ENCODE results near the gene SYPL2.

DNA sequence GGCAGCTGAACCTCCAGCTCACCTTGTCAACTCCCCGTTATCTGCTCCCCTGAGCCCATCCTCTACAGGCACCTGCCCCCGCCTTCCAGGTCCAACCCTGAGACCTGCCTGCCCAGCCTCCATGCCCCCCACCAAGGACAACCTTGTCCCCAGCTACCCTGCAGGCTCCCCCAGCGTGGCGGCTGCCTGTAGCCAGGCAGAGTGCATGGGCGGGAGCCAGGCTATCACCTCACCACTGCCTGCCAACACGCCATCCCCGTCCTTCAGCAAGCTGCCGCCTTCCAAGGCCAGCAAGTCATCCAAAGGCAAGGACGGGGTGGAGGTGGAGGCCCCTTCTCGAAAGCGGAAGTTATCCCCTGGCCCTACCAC lies 24.6 kb downstream of the SYPL2 start:
- TF ChIP-seq, protein P1, sequence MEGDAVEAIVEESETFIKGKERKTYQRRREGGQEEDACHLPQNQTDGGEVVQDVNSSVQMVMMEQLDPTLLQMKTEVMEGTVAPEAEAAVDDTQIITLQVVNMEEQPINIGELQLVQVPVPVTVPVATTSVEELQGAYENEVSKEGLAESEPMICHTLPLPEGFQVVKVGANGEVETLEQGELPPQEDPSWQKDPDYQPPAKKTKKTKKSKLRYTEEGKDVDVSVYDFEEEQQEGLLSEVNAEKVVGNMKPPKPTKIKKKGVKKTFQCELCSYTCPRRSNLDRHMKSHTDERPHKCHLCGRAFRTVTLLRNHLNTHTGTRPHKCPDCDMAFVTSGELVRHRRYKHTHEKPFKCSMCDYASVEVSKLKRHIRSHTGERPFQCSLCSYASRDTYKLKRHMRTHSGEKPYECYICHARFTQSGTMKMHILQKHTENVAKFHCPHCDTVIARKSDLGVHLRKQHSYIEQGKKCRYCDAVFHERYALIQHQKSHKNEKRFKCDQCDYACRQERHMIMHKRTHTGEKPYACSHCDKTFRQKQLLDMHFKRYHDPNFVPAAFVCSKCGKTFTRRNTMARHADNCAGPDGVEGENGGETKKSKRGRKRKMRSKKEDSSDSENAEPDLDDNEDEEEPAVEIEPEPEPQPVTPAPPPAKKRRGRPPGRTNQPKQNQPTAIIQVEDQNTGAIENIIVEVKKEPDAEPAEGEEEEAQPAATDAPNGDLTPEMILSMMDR (IDR thresholded peaks at IDR 0.05), result no peak
- TF ChIP-seq EZH2 (IDR thresholded peaks at IDR 0.05), result no peak

Data from neural progenitor cell (in vitro differentiated cells).